Upper lobe of left lung (tissue), 4 donors: Measurements from ENCODE around the gene MEF2C.

Source experiments
- EP300 ChIP-seq, 4 donors: sonication (generic); formaldehyde crosslinking; IDR thresholded peaks; one replicate each; pipeline ENCODE4 v1.5.1; 2017; ENCODE audit warnings: antibody characterized with exemption in 4 of 4, control low read depth in 2 of 4
- TF ChIP-seq, protein P1 (sequence below), 6 experiments: fragments of 450-650 bp in 4 of 6; fragments of 200-600 bp in 2 of 6; sonication (generic) in 2 of 6; IDR thresholded peaks; one replicate each; pipeline ENCODE4 v1.5.1; 2016 to 2019; ENCODE audit warnings: antibody characterized with exemption in 6 of 6

DNA sequence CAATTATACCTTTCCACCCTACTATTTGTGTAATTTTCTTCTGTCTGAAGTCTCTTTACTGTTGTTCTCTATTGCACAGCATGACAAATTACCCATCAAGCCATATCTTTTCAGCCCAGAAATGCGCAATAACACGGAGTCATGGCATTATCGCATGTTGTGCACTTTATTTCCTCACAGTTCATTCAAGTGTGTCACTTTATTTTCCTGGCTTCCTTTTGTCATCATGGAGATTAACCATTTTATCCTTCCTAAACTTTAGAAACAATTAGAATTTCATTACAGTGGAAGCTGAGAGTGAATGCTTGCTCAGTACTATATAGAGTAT is 41.3 kb upstream of the MEF2C start:
- no peak for TF ChIP-seq EP300 (IDR thresholded peaks at IDR 0.05)
- TF ChIP-seq, protein P1, sequence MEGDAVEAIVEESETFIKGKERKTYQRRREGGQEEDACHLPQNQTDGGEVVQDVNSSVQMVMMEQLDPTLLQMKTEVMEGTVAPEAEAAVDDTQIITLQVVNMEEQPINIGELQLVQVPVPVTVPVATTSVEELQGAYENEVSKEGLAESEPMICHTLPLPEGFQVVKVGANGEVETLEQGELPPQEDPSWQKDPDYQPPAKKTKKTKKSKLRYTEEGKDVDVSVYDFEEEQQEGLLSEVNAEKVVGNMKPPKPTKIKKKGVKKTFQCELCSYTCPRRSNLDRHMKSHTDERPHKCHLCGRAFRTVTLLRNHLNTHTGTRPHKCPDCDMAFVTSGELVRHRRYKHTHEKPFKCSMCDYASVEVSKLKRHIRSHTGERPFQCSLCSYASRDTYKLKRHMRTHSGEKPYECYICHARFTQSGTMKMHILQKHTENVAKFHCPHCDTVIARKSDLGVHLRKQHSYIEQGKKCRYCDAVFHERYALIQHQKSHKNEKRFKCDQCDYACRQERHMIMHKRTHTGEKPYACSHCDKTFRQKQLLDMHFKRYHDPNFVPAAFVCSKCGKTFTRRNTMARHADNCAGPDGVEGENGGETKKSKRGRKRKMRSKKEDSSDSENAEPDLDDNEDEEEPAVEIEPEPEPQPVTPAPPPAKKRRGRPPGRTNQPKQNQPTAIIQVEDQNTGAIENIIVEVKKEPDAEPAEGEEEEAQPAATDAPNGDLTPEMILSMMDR (IDR thresholded peaks at IDR 0.05) = no peak
